ENCODE data around the gene CNTF.

Gene CNTF

GRCh38 chr11:58594826-58595225 lies 27.6 kb upstream of the CNTF start:
- no peak for TF ChIP-seq CTCF (IDR thresholded peaks at IDR 0.05)

GRCh38 chr11:58596621-58597020 lies 25.8 kb upstream of the CNTF start:
- no peak for TF ChIP-seq CTCF (IDR thresholded peaks at IDR 0.05)

- TF ChIP-seq CTCF (IDR thresholded peaks at IDR 0.05), result no peak
These were observed 24.9 kb upstream of the CNTF start for GRCh38 chr11:58597486-58598144.

- no peak for TF ChIP-seq CTCF (IDR thresholded peaks at IDR 0.05)
These were observed 22.0 kb upstream of the CNTF start for GRCh38 chr11:58600510-58600909.

GRCh38 chr11:58606930-58607714 lies 15.3 kb upstream of the CNTF start:
- no peak for TF ChIP-seq CTCF (IDR thresholded peaks at IDR 0.05)

- TF ChIP-seq CTCF (IDR thresholded peaks at IDR 0.05), result no peak
These were observed 14.1 kb upstream of the CNTF start for GRCh38 chr11:58608331-58608730.

GRCh38 chr11:58609723-58610122 lies 12.7 kb upstream of the CNTF start:
- no peak for TF ChIP-seq CTCF (IDR thresholded peaks at IDR 0.05)
